Body of pancreas (tissue), 4 donors: ENCODE results near the gene KDM4B. TPM values are rescaled to one million over a fixed set of nuclear protein-coding genes. Genes with fewer than 3 reads are reported as not detected.

ENCODE experiments used
- ATAC-seq: fragments of 150-250 bp; one replicate; pipeline ENCODE4 v1.9.1; 2016
- DNase-seq, 4 donors: peaks; one replicate each; pipeline ENCODE4 v3.0.0-alpha.2; 2019
- H3K27ac ChIP-seq, 4 donors: fragments of 200-600 bp; sonication (generic); 1 replicate in 3 of 4; 2 replicates in 1 of 4; pipeline versions ENCODE4 v1.5.1 to v1.6.1; 2016 to 2019; ENCODE audit warnings: mild to moderate bottlenecking in 1 of 4, mixed read lengths in 1 of 4, moderate library complexity in 1 of 4
- H3K27me3 ChIP-seq, 2 donors: fragments of 200-600 bp; sonication (generic); one replicate each; pipeline ENCODE4 v1.6.0; 2016; ENCODE audit warnings: mild to moderate bottlenecking in 1 of 2
- H3K36me3 ChIP-seq, 2 donors: fragments of 200-600 bp; sonication (generic); replicated peaks in 1 of 2; 2 replicates each; pipeline ENCODE4 v1.5.1; 2016; ENCODE audit warnings: low read depth in 2 of 2; ENCODE audit not compliant: insufficient read depth in 1 of 2
- H3K4me1 ChIP-seq: fragments of 200-600 bp; sonication (generic); one replicate; pipeline ENCODE4 v1.6.0; 2016
- H3K4me3 ChIP-seq, 2 donors: fragments of 200-600 bp; sonication (generic); 1 replicate in 1 of 2; 2 replicates in 1 of 2; pipeline ENCODE4 v1.5.1; 2016 to 2019
- H3K9me3 ChIP-seq, 3 donors: fragments of 200-600 bp; sonication (generic); 1 replicate in 2 of 3; 2 replicates in 1 of 3; pipeline ENCODE4 v1.5.1; 2016
- CTCF ChIP-seq, 7 experiments: fragments of 450-650 bp in 4 of 7; fragments of 200-600 bp in 3 of 7; sonication (generic) in 3 of 7; IDR thresholded peaks; one replicate each; pipeline ENCODE4 v1.5.1; 2016 to 2019; ENCODE audit warnings: antibody characterized with exemption in 7 of 7
- POLR2A ChIP-seq, 3 donors: fragments of 450-650 bp; IDR thresholded peaks; one replicate each; pipeline ENCODE4 v1.6.1; 2016; ENCODE audit warnings: antibody characterized with exemption in 3 of 3, mild to moderate bottlenecking in 2 of 3
- WGBS, 2 donors: methylation state at CpG; one replicate each; pipeline ENCODE4 v1.1.5; 2017; 5-methylcytosine and 5-hydroxymethylcytosine counted together
- intact Hi-C: fragments of 100-400 bp; cut with DNase I; formaldehyde crosslinking; loops from one replicate; pipeline ENCODE4 v1.15.1; 2023
- total RNA-seq, 2 donors: library from RNA; depleted of rRNA; stranded (reverse); fragments of >200 nt; gene quantifications; one replicate each; pipeline ENCODE4 v1.1.0, GENCODE V29; 2016

KDM4B gene
- total RNA-seq, 2 donors from 2014 or later, result 18.9 to 35.3 TPM

DNA sequence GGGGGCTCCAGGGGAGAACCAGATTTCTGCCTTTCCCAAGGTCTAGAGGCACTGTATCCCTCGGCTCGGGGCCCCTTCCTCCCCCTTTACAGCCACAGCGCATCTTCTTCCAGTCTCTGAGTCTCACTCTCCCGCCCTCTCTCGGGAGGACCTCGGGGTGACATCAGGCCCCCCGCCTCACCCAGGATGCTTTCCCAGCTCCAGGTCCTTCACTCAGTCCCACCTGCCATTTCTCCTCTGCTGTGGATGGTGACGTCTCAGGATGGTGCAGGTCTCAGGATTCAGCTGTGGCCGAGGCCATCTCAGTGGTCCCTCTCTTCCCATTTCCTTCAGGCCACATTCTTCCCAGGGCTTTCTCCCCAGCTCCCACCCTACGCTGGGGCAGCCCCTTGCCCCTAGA lies 13.6 kb upstream of the KDM4B start:
- ATAC-seq (no peak), DNase-seq (no peak)
- Histone ChIP-seq H3K4me1 (no peaks in the 10 kb centered on the region), H3K36me3 (no peaks in the 10 kb centered on the region), H3K27me3 (no peaks in the 10 kb centered on the region), H3K27ac (no peak overlapping the region), H3K9me3 (no peaks in the 10 kb centered on the region), H3K4me3 (no peak overlapping the region)
- 93 to 96% methylated on average over 10 of the region's 10 CpGs for WGBS, 2 donors
- TF ChIP-seq CTCF (IDR thresholded peaks at IDR 0.05), result no peak
- no peak for TF ChIP-seq POLR2A (IDR thresholded peaks at IDR 0.05)
- intact Hi-C loops, result no loop called here

DNA sequence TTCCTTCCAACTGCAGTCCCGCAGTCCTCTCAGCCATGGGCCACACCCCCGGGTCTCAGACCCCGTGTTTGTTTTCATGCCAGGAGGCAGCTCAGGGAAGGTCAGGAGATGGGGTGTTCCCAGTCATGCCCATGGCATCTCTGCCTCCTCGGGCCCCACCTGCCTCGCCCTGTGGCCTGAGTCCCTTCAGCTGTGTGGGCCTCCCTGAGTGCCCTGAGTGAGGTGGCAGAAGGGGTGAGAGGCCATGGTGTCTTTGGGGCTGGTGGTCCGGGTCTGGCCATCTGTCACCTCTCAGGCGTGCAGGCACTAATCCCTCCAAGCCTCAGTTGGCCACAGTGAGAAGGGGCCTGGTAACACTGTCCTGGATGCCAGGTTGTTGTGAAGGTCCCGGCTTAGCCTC lies 10.9 kb upstream of the KDM4B start:
- intact Hi-C loops, result no loop called here
- no peak overlapping the region for H3K27ac ChIP-seq
- H3K36me3 ChIP-seq, result no peaks in the 10 kb centered on the region
- no peak for DNase-seq
- H3K9me3 ChIP-seq, result no peaks in the 10 kb centered on the region
- H3K27me3 ChIP-seq, result no peaks in the 10 kb centered on the region
- no peaks in the 10 kb centered on the region for H3K4me1 ChIP-seq
- WGBS, 2 donors, result 86 to 88% methylated on average over 6 to 8 of the region's 8 CpGs
- ATAC-seq, result no peak
- TF ChIP-seq POLR2A (IDR thresholded peaks at IDR 0.05), result no peak
- no peak for TF ChIP-seq CTCF (IDR thresholded peaks at IDR 0.05)
- no peak overlapping the region for H3K4me3 ChIP-seq

GRCh38 chr19:4962085-4962619 lies 6.8 kb upstream of the KDM4B start:
- H3K9me3 ChIP-seq, result no peaks in the 10 kb centered on the region
- H3K27me3 ChIP-seq, result no peaks in the 10 kb centered on the region
- DNase-seq, result no peak
- no peak for ATAC-seq
- no peak overlapping the region for H3K4me3 ChIP-seq
- no peaks in the 10 kb centered on the region for H3K36me3 ChIP-seq
- no peak overlapping the region for H3K27ac ChIP-seq
- no peak for TF ChIP-seq POLR2A (IDR thresholded peaks at IDR 0.05)
- H3K4me1 ChIP-seq, result no peaks in the 10 kb centered on the region
- intact Hi-C loops, result no loop called here
- WGBS, 2 donors, result 85 to 95% methylated on average over 7 of the region's 7 CpGs

GRCh38 chr19:4965061-4965460 lies 3.9 kb upstream of the KDM4B start:
- Histone ChIP-seq H3K27ac (no peak overlapping the region), H3K27me3 (no peaks in the 10 kb centered on the region), H3K4me3 (no peak overlapping the region), H3K4me1 (peaks cover 10% of the 10 kb centered on the region), H3K9me3 (no peaks in the 10 kb centered on the region), H3K36me3 (no peaks in the 10 kb centered on the region)
- intact Hi-C loops, result no loop called here
- TF ChIP-seq POLR2A (IDR thresholded peaks at IDR 0.05), result no peak
- TF ChIP-seq CTCF (IDR thresholded peaks at IDR 0.05), result no peak
- no peak for ATAC-seq
- WGBS, 2 donors, result 93 to 94% methylated on average over 6 of the region's 6 CpGs
- no peak for DNase-seq

- DNase-seq (no peak), ATAC-seq (no peak)
- peaks cover 26% of the 10 kb centered on the region for H3K4me1 ChIP-seq
- H3K27me3 ChIP-seq, result no peaks in the 10 kb centered on the region
- no peaks in the 10 kb centered on the region for H3K36me3 ChIP-seq
- intact Hi-C loops, result no loop called here
- no peak for TF ChIP-seq POLR2A (IDR thresholded peaks at IDR 0.05)
- H3K27ac ChIP-seq, result no peak overlapping the region
- WGBS, 2 donors, result 82 to 83% methylated on average over 6 of the region's 6 CpGs
- H3K4me3 ChIP-seq, result no peak overlapping the region
- no peaks in the 10 kb centered on the region for H3K9me3 ChIP-seq
Measured at GRCh38 chr19:4966591-4966990, 2.3 kb upstream of the KDM4B start.

DNA sequence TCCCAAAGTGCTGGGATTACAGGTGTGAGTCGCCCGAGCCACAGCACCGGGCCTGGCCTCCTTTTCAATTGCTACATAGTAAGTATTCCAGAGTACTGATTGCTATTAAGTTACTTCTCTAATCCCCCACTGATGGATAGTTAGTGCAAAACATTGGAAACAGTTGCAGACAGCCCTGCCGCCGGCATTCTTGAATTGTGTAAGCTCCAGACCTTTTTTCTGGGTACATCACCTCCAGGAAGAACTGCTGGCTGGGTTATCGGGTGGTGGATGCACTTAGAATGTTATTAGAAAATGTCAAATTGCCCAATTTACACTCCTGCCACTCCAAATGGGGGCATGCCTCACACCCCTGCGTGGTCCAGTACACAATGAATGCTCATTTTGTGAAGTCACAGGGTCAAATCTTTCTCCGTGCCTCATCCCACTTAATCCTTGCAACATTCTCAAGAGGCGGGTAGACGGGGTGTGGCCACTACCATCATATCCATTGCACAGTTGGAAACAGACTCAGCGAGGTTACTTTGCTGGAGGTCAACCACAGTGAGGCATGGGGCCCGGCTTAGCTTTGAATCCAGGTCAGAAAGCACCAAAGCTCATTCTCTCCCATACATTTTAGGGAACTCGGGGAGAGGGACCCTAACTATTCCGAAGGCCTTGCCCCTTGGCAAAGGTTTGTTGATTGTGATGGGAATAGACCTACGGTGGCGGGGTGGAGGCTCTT lies 1.0 kb upstream of the KDM4B start:
- intact Hi-C loops, result no loop called here
- Histone ChIP-seq H3K4me3 (no peak overlapping the region), H3K4me1 (peaks cover 39% of the 10 kb centered on the region), H3K27me3 (no peaks in the 10 kb centered on the region), H3K36me3 (no peaks in the 10 kb centered on the region), H3K9me3 (no peaks in the 10 kb centered on the region), H3K27ac (peak overlapping the region in 3 of 4 donors; percentile 36 to 60 (median 56))
- no peak for DNase-seq
- 74 to 78% methylated on average over 14 to 16 of the region's 16 CpGs for WGBS, 2 donors
- TF ChIP-seq POLR2A (IDR thresholded peaks at IDR 0.05) (no peak), CTCF (IDR thresholded peaks at IDR 0.05) (no peak)
- no peak for ATAC-seq
